GM10266 (cell line): ENCODE measurements around the gene SUSD6.

Experiments used
- DNase-seq: peaks from one replicate; pipeline ENCODE4 v3.0.0; 2012; ENCODE audit errors: extremely low spot score
- CTCF ChIP-seq: IDR thresholded peaks from 2 replicates; pipeline ENCODE4 v1.5.1; 2012; ENCODE audit warnings: mild to moderate bottlenecking, low read depth; ENCODE audit not compliant: control insufficient read depth, insufficient read depth; ENCODE audit errors: missing control alignments

The SUSD6 gene

GRCh38 chr14:69611172-69612013 is at the start of gene SUSD6:
Gene SUSD6, plus strand, starts transcription at chr14:69611596. Its CDS starts 46,997 bp downstream, at chr14:69658593.
- TF ChIP-seq CTCF: no peak
- peak; percentile 96 for DNase-seq

GRCh38 chr14:69561893-69562292 is 49.5 kb upstream of the SUSD6 start:
- TF ChIP-seq CTCF: no peak

GRCh38 chr14:69567563-69567962 is 43.8 kb upstream of the SUSD6 start:
- TF ChIP-seq CTCF: no peak
- DNase-seq: no peak

More at GRCh38 chr14:69561893-69562292, 49.5 kb upstream of the SUSD6 start:
- DNase-seq: no peak

DNA sequence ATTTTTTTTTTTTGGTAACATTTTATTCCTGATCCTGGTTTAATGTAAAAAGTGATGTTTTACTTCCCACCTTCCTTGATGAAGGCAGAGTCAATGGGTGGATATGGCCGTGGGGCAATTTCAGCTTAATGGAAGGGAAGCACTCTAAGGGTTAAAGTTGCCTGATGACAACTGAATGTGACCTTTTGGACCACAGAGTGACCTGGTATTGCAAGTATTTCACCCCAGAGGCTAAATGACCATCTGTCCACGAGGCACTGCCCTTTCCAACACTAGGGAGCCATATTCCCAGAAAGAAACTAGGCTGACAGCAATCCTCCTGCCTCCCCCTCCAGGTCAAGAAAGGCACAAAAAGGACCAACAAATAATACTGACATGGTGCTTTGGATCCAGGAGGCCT is 41.5 kb upstream of the SUSD6 start:
- no peak for DNase-seq
- TF ChIP-seq CTCF: no peak

DNA sequence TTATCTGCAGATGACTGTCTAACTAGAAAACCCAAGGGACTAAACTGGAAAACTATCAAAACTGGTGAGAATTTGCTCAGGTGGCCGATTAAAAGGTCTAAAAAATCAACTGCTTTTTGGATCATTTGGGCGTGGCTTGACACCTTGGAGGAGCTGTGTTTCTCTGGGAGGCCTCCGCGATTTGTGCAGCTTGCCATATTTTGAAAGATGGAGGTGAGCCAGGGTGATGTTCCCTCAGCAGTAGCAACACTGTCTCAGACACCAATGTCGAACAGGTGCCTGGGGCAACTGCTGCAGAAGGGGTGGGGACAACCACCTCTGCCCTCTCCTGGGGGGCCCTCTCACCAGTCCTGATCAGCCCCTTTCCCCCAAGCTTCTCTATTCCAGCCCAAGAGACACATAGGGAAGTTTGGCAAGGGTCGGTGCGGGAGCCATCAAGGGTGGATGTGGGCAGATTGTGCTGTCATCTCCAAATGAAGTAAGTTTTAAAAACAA is 40.5 kb upstream of the SUSD6 start:
- no peak for DNase-seq

DNA sequence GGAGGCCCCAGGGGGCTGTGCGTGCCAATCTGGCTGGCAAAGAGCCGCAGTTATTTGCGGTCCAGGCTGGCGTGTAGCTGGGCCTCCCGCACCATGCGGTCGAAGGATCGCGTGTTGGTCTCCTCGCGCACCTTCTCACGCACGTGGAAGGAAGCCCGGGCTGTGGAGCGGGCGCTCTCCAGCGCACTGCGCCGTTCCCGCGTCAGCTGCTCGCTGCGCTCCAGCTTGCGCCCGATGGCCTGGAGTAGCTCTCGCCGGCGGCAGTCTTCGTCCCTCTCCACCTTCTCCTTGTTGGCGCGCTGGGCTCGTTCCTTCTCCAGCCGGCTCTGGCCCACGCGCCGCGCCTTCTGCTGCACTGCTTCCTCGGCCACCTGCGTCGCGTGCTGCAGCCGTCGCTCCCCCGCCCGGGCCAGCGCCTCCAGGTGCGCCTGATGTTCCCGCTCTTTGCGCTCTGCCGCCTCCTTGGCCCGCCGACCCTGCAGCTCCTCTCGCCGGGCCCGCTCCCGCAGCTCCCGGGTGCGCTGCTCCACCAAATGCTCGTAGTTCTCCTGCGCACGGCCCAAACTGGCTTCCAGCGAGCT is 39.9 kb upstream of the SUSD6 start:
- TF ChIP-seq CTCF: no peak
- no peak for DNase-seq

More for the DNA sequence above, 40.5 kb upstream of the SUSD6 start:
- TF ChIP-seq CTCF: no peak
